H1 (cell line): ENCODE measurements around the gene SLC35F1. TPM values are rescaled to one million over a fixed set of nuclear protein-coding genes. Genes with fewer than 3 reads are reported as not detected.

Experiments
- CHD2 ChIP-seq: IDR thresholded peaks from 2 replicates; pipeline ENCODE4 v1.6.1; 2012; ENCODE audit warnings: low read length, improper control_type of control experiment
- CHD7 ChIP-seq: fragments of 300-600 bp; sonication (generic); IDR thresholded peaks from 2 replicates; pipeline ENCODE4 v1.7.1; 2012; ENCODE audit warnings: low read length, moderate library complexity, mild to moderate bottlenecking, inconsistent platforms; ENCODE audit not compliant: insufficient replicate concordance
- CREB1 ChIP-seq: IDR thresholded peaks from 2 replicates; pipeline ENCODE4 v1.6.1; 2012; ENCODE audit warnings: inconsistent platforms
- RFX5 ChIP-seq: IDR thresholded peaks from 2 replicates; pipeline ENCODE4 v1.6.1; 2011; ENCODE audit warnings: low read depth, low read length, improper control_type of control experiment, borderline replicate concordance
- SIRT6 ChIP-seq: IDR thresholded peaks from one replicate; pipeline ENCODE4 v1.7.1; 2012; ENCODE audit warnings: low read length, inconsistent platforms
- SP2 ChIP-seq: IDR thresholded peaks from 2 replicates; pipeline ENCODE4 v1.6.1; 2012; ENCODE audit warnings: mild to moderate bottlenecking, low read length, inconsistent platforms
- SUZ12 ChIP-seq: fragments of 200-600 bp; sonication (generic); IDR thresholded peaks from 2 replicates; pipeline ENCODE4 v1.6.1; 2012; ENCODE audit warnings: mild to moderate bottlenecking, inconsistent platforms, low read length, moderate library complexity, mixed read lengths
- TAF1 ChIP-seq: IDR thresholded peaks from 2 replicates; pipeline ENCODE4 v1.6.1; 2011; ENCODE audit warnings: mild to moderate bottlenecking, low read depth, low read length
- polyA plus RNA-seq, 7 experiments: library from polyadenylated mRNA; depleted of rRNA in 3 of 7; stranded (reverse) in 5 of 7; unstranded in 2 of 7; fragments of >200 nt in 5 of 7; fragments of 200-250 nt in 2 of 7; gene quantifications; 1 replicate in 5 of 7; 2 replicates in 1 of 7; 4 replicates in 1 of 7; pipeline versions ENCODE4 v1.2.1 to v1.2.3, GENCODE V29; 2011 to 2013; ENCODE audit warnings: missing spikeins in 2 of 7, mixed read lengths in 2 of 7
- total RNA-seq: library from RNA; stranded (reverse); fragmentation: NEBNext Ultra II Directional; extraction: Animal tissue kit (Norgen Biotek cat#: 25700); gene quantifications from 2 replicates; pipeline ENCODE4 v1.2.1, GENCODE V29; 2021
- TF ChIP-seq, protein P1 (sequence below), 3 experiments: IDR thresholded peaks; 1 replicate in 2 of 3; 2 replicates in 1 of 3; pipeline versions ENCODE4 v1.5.1 to v1.6.1; 2011; ENCODE audit warnings: low read length in 3 of 3, mild to moderate bottlenecking in 3 of 3, inconsistent platforms in 2 of 3, low read depth in 1 of 3, moderate library complexity in 1 of 3; ENCODE audit not compliant: insufficient read depth in 1 of 3; ENCODE audit errors: control extremely low read depth in 1 of 3

SLC35F1 gene
- total and polyA plus RNA-seq, 2 of the 8 experiments (the other 6 are each of a cell fraction or from before 2014, with no cell fraction given), result 7.0 to 10.0 TPM

DNA sequence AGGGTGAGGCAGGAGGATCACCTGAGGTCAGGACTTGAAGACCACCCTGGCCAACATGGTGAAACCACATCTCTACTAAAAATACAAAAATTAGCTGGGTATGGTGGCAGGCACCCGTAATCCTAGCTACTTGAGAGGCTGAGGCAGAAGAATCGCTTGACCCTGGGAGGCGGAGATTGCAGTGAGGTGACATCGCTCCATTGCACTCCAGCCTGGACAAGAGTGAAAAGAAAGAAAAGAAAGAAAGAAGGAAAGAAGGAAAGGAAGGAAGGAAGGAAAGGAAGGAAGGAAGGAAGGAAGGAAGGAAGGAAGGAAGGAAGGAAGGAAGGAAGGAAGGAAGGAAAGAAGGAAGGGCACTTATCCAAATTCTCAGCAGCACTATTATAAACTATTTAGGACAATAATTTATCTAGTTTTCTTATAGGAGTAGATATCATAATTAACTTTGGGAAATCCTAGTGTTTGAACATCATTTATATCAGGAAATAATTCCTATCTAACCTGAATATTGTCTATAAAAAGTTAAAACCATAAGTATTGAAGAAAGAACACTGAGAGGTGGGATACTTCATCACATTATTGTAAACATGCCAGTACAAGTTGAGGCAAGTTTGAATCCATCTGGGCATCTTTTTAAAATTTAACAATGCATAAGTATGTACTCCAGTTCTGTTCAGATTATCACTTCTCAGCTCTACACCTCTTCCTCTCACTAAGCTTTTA, 305.5 kb downstream of the SLC35F1 start (continued):
- TF ChIP-seq CHD7 (no peak), SIRT6 (no peak), RFX5 (no peak), CHD2 (no peak), TAF1 (no peak), SUZ12 (no peak), SP2 (no peak), CREB1 (no peak)
- TF ChIP-seq, protein P1, sequence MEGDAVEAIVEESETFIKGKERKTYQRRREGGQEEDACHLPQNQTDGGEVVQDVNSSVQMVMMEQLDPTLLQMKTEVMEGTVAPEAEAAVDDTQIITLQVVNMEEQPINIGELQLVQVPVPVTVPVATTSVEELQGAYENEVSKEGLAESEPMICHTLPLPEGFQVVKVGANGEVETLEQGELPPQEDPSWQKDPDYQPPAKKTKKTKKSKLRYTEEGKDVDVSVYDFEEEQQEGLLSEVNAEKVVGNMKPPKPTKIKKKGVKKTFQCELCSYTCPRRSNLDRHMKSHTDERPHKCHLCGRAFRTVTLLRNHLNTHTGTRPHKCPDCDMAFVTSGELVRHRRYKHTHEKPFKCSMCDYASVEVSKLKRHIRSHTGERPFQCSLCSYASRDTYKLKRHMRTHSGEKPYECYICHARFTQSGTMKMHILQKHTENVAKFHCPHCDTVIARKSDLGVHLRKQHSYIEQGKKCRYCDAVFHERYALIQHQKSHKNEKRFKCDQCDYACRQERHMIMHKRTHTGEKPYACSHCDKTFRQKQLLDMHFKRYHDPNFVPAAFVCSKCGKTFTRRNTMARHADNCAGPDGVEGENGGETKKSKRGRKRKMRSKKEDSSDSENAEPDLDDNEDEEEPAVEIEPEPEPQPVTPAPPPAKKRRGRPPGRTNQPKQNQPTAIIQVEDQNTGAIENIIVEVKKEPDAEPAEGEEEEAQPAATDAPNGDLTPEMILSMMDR (IDR thresholded peaks at IDR 0.05; ENCODE audit: control extremely low read depth in 1 of 3, insufficient read depth in 1 of 3, low read depth in 1 of 3, low read length in 3 of 3), result no peak
